Measurements from ENCODE around the gene SAMD4A. TPM values are rescaled to one million over a fixed set of nuclear protein-coding genes. Genes with fewer than 3 reads are reported as not detected.

SAMD4A gene
- total RNA-seq, 1 donor from 2014 or later: 30.0 TPM

DNA sequence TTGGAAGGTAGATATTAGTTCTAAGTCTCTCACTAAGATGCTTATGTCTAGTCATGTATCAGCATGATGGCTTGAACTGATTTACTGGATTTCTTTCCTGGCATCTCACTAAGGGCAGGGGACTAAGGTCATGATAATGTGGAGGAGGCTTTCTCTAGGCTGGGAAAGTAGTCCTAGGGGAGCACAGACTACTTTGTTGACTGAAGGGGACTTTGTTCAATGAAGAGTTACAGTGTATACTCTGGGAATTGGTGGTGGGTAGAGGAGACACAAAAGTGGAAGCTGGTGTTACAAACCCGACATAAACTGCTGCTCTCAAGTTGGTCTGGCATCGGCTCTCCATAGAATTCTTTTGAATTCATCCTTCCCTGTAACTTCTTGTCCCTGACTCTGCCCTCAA lies 75.2 kb downstream of the SAMD4A start:
- Mint-ChIP-seq H3K9me3 (no peaks in the 10 kb centered on the region), H3K27me3 (ENCODE audit: low read depth) (no peaks in the 10 kb centered on the region), H3K4me1 (peaks cover 55% of the 10 kb centered on the region), H3K4me3 (no peak overlapping the region), H3K27ac (no peak overlapping the region), H3K36me3 (no peaks in the 10 kb centered on the region)
- TF ChIP-seq, protein P1, sequence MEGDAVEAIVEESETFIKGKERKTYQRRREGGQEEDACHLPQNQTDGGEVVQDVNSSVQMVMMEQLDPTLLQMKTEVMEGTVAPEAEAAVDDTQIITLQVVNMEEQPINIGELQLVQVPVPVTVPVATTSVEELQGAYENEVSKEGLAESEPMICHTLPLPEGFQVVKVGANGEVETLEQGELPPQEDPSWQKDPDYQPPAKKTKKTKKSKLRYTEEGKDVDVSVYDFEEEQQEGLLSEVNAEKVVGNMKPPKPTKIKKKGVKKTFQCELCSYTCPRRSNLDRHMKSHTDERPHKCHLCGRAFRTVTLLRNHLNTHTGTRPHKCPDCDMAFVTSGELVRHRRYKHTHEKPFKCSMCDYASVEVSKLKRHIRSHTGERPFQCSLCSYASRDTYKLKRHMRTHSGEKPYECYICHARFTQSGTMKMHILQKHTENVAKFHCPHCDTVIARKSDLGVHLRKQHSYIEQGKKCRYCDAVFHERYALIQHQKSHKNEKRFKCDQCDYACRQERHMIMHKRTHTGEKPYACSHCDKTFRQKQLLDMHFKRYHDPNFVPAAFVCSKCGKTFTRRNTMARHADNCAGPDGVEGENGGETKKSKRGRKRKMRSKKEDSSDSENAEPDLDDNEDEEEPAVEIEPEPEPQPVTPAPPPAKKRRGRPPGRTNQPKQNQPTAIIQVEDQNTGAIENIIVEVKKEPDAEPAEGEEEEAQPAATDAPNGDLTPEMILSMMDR (IDR thresholded peaks at IDR 0.05; ENCODE audit: unreplicated experiment): no peak
- DNase-seq (ENCODE audit: low spot score in 2 of 2, unreplicated experiment in 2 of 2): no peak

DNA sequence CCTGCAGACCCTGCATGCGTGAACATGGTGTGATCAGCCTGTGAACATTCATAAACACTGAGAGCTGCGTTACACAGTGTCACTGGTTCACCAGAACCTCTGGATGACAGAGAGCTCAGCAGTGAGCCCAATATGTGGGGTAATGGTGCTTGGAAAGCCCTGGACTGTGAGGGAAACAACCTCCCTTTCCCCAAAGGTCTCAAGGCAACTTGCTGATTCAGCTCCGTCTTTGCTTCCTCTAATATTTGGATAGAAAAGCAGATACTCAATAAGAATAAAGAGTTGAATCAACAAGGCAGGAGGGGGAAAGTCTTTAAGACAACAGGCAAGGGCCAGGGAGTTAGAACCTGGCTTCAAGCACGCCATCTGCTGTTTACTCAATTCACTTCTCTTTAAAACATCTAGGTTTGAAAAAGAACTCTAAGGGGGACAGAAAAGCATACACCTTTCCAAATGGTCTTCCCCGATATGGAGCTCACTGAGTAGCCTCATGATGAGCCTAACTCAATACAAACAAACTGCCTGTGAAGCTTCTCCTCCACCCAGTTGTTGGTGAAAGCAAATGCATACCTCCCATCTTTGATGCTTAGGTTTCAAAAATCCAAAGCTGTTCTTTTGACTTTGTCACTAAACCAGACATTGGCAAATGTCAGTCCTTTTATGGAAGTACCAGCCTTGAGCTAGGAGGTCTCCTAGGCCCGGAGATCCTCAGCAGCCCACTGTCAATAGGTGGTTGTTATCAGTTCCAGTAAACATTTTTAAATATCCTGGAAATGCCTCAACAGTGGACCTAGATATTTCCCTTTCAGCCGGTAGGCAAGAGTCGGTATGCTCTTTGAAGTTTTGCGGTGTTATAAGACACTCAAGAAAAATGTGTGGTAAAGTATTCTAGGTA lies 76.1 kb downstream of the SAMD4A start:
- DNase-seq (ENCODE audit: low spot score in 2 of 2, unreplicated experiment in 2 of 2): no peak
- peak overlapping the region; percentile 94 for H3K27ac Mint-ChIP-seq
- no peaks in the 10 kb centered on the region for H3K36me3 Mint-ChIP-seq
- no peaks in the 10 kb centered on the region for H3K27me3 Mint-ChIP-seq (ENCODE audit: low read depth)
- no peak overlapping the region for H3K4me3 Mint-ChIP-seq
- H3K4me1 Mint-ChIP-seq: peaks cover 46% of the 10 kb centered on the region
- H3K9me3 Mint-ChIP-seq: no peaks in the 10 kb centered on the region
- TF ChIP-seq, protein P1 (IDR thresholded peaks at IDR 0.05; ENCODE audit: unreplicated experiment): no peak

DNA sequence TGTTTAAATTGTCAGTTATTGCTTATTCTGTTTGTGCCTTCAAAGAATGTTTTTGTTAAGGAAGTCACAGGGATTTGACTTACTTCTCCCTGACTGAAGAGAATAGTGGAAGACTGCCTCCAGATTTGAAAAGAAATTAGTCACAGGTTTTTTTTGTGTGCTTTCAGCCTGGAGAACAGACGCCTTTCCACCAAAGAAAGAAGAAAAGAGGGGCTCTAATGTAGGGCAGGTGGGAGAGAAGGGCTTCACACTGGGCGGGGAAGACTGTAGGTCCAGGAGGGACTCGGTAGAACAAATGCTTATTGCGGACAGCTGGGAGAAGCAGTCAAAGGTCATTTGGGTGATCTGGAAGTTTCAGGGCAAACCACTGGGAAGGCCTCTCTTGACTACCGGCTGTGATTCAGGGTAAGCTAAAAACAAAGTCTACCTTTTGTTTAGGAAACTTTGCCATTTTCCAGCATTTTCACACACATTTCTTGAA lies 76.8 kb downstream of the SAMD4A start:
- H3K27me3 Mint-ChIP-seq (ENCODE audit: low read depth): no peaks in the 10 kb centered on the region
- no peaks in the 10 kb centered on the region for H3K36me3 Mint-ChIP-seq
- no peaks in the 10 kb centered on the region for H3K9me3 Mint-ChIP-seq
- peak overlapping the region; percentile 94 for H3K27ac Mint-ChIP-seq
- H3K4me3 Mint-ChIP-seq: no peak overlapping the region
- TF ChIP-seq, protein P1 (IDR thresholded peaks at IDR 0.05; ENCODE audit: unreplicated experiment): no peak
- peaks cover 39% of the 10 kb centered on the region for H3K4me1 Mint-ChIP-seq
- no peak for DNase-seq (ENCODE audit: low spot score in 2 of 2, unreplicated experiment in 2 of 2)

DNA sequence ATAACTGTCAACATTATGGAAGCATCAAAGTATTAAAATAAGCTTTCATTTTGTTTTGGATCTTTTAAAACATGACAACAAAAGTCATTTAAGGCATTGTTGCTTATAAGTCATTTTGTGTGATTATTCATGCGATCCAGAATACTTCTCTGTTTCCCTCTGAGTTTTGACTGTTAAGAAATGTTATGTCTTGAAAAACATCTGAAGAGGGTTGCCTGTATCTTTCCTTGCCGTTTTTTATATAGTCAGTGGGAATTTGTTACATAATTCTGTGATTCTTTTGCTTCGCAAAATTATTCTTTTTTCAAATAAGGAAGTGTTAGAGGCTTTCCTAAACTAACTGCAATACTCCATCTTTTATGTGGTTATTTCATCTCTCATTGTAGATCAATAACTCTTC lies 78.7 kb downstream of the SAMD4A start:
- TF ChIP-seq, protein P1 (IDR thresholded peaks at IDR 0.05; ENCODE audit: unreplicated experiment): no peak
- H3K27me3 Mint-ChIP-seq (ENCODE audit: low read depth): no peaks in the 10 kb centered on the region
- no peak overlapping the region for H3K4me3 Mint-ChIP-seq
- H3K9me3 Mint-ChIP-seq: no peaks in the 10 kb centered on the region
- no peak for DNase-seq (ENCODE audit: low spot score in 2 of 2, unreplicated experiment in 2 of 2)
- H3K36me3 Mint-ChIP-seq: no peaks in the 10 kb centered on the region
- no peak overlapping the region for H3K27ac Mint-ChIP-seq
- peaks cover 22% of the 10 kb centered on the region for H3K4me1 Mint-ChIP-seq

- Mint-ChIP-seq H3K4me1 (peaks cover 19% of the 10 kb centered on the region), H3K9me3 (no peaks in the 10 kb centered on the region)
Observed at GRCh38 chr14:54646626-54647025, 79.7 kb downstream of the SAMD4A start.

More at GRCh38 chr14:54646626-54647025, 79.7 kb downstream of the SAMD4A start:
- H3K36me3 Mint-ChIP-seq: no peaks in the 10 kb centered on the region
- DNase-seq (ENCODE audit: low spot score in 2 of 2, unreplicated experiment in 2 of 2): no peak
- no peak overlapping the region for H3K27ac Mint-ChIP-seq
- TF ChIP-seq, protein P1 (IDR thresholded peaks at IDR 0.05; ENCODE audit: unreplicated experiment): no peak
- no peak overlapping the region for H3K4me3 Mint-ChIP-seq
- no peaks in the 10 kb centered on the region for H3K27me3 Mint-ChIP-seq (ENCODE audit: low read depth)

Measured in mesothelial cell of epicardium (in vitro differentiated cells).